H7 (cell line): ENCODE measurements around the gene MBNL2. TPM values are rescaled to one million over a fixed set of nuclear protein-coding genes. Genes with fewer than 3 reads are reported as not detected.

ENCODE experiments used
- DNase-seq: peaks from one replicate; pipeline ENCODE4 v3.0.0; 2012
- H3K27me3 ChIP-seq: 2 replicates; pipeline ENCODE4 v1.6.0; 2011; ENCODE audit warnings: mild to moderate bottlenecking, low read length; ENCODE audit not compliant: control insufficient read depth, insufficient read depth
- H3K36me3 ChIP-seq: replicated peaks from 2 replicates; pipeline ENCODE4 v1.5.1; 2011; ENCODE audit warnings: low read length; ENCODE audit not compliant: control insufficient read depth, insufficient read depth
- H3K4me3 ChIP-seq: 2 replicates; pipeline ENCODE4 v1.5.1; 2011; ENCODE audit warnings: low read depth, mild to moderate bottlenecking, control low read depth, low read length, moderate library complexity; ENCODE audit not compliant: insufficient read depth
- total RNA-seq: library from RNA; depleted of rRNA; stranded (reverse); fragments of >200 nt; shearing (Covaris generic); gene quantifications from 2 replicates; pipeline ENCODE4 v1.2.3, GENCODE V29; 2014

Gene MBNL2
- total RNA-seq, 1 experiment from 2014 or later = 1.0 TPM

DNA sequence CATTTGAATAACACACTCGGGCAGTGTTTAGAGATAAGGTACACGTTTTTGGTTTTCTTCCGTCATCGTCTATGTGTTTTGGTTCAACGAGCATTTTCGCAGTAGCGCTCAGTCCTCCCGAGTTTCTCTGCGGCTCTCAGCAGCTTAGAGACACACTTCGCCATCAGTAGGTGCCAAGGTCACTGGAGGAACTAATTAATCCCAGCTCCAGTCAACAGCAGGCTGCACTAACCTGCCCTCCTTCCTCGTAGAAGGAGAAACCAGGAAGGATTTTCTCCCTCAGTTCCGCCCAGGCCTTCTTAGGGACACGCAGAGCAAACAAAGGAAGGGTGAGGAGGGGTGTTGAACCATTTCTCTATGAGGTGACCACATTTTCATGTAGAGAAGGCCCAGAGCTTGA is 12.6 kb downstream of the MBNL2 start:
- DNase-seq = no peak
- Histone ChIP-seq H3K4me3 (no peak overlapping the region), H3K36me3 (no peaks in the 10 kb centered on the region), H3K27me3 (peaks cover 61% of the 10 kb centered on the region)

DNA sequence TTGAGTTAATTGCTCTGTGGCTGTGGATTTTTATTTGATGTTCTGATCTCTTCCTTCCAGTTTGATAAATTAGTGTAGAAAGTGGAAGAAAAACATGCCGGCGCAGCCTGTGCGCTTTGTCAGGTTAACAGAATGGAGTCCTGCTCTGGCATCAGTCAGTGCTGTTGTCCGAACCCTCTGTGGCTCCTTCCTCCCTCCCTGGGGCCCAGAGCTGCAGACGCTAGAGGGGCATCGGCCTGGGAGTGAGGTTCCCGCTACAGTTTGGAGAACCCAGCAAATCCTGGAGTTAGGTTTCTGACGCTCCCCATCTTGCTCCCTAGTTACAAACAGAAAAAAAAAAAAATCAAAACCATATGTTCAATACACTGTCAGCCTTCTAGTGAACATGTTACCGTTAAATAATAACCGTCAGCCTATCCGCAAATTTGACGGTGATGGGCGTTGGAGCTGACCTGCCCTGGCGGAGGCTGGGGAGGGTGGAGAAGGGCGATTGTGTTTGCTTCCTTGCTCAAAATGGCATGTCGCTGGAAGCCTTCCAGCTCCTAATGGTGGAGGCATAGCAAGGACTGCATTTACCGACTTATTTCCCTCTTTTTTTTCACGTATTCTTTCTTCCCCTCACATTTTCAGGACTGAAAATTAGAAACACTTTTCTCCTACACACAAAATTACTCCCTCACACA is 13.6 kb downstream of the MBNL2 start:
- peaks cover 51% of the 10 kb centered on the region for H3K27me3 ChIP-seq
- no peaks in the 10 kb centered on the region for H3K36me3 ChIP-seq
- no peak for DNase-seq
- no peak overlapping the region for H3K4me3 ChIP-seq

DNA sequence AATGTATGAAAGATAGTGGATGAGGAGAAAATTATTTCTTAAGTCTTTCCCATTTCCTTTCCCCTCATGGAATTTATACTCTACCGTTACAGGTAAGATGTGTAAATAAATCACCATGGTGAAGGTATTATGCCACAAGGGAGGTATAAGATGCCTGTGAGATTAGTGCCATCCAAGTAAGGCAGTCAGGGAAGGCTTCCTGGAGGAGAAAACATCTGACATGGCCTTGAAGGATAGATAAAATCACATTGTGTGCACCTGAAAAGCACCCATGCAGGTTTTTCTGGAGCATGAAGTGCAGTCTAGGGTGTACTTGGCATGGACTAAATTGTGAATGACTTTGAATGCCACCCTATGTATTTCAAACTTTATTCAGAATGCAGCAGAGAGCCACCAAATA is 15.3 kb downstream of the MBNL2 start:
- H3K4me3 ChIP-seq = no peak overlapping the region
- H3K27me3 ChIP-seq = peaks cover 34% of the 10 kb centered on the region
- H3K36me3 ChIP-seq = no peaks in the 10 kb centered on the region
- no peak for DNase-seq

DNA sequence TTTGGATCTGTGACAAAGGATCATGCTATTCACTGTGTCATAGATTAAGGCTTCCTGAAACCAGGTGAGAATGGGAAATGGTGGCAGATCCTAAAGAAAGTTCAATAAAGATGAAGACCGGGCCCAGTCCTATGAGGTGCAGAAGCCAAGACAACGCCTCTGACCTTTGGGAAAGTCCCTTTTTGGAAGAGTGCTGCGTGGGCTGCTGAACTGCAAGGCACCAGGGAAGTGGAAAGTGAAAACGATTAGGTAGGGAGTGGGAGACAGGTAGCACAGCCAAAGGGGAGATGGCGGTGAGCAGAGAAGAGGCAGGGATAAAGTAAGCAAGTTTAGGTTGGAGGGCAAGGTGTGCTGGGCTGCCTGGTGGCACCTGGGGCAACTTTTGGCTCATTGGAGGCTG is 16.3 kb downstream of the MBNL2 start:
- peaks cover 27% of the 10 kb centered on the region for H3K27me3 ChIP-seq
- no peak overlapping the region for H3K4me3 ChIP-seq
- DNase-seq = no peak
- no peaks in the 10 kb centered on the region for H3K36me3 ChIP-seq

DNA sequence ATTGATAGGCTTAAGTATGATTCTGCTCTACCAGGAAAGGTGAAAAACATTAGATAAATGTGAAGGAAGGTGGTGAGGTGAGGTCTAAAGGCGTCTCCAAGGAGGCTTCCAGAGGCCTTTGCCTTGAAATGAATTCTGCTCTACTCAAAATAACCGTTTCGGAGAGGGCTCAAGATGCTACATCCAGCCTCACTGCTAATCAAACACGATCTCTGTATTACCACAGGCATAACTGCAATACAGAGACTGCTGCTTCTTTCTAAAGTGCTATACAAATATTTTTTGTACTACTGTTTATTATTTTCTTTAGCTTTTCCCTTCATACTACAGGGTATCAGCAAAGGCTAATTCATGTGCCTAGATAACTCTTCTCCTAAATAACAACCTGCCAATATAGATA is 16.8 kb downstream of the MBNL2 start:
- H3K36me3 ChIP-seq = no peaks in the 10 kb centered on the region
- peaks cover 23% of the 10 kb centered on the region for H3K27me3 ChIP-seq
- H3K4me3 ChIP-seq = no peak overlapping the region
- DNase-seq = no peak

DNA sequence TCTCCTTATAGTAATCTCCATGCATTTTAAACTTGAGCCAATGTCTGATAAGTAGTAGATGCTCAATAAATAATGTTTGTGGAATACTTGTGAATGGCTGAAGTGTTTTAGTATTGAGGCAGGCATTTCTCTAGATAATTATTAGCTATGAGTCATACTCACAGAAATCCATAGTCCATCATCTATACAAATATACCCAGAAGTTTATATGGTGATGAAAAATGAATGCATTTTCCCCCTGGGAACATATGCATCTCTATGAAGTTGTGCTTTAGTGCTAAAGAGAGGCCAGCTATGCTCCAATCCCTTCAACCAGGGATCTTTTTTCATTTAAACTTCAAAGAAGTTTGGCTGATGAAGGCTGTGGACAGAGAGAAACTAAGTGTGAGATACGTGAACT is 17.2 kb downstream of the MBNL2 start:
- no peak overlapping the region for H3K4me3 ChIP-seq
- DNase-seq = no peak
- peaks cover 20% of the 10 kb centered on the region for H3K27me3 ChIP-seq
- H3K36me3 ChIP-seq = no peaks in the 10 kb centered on the region

DNA sequence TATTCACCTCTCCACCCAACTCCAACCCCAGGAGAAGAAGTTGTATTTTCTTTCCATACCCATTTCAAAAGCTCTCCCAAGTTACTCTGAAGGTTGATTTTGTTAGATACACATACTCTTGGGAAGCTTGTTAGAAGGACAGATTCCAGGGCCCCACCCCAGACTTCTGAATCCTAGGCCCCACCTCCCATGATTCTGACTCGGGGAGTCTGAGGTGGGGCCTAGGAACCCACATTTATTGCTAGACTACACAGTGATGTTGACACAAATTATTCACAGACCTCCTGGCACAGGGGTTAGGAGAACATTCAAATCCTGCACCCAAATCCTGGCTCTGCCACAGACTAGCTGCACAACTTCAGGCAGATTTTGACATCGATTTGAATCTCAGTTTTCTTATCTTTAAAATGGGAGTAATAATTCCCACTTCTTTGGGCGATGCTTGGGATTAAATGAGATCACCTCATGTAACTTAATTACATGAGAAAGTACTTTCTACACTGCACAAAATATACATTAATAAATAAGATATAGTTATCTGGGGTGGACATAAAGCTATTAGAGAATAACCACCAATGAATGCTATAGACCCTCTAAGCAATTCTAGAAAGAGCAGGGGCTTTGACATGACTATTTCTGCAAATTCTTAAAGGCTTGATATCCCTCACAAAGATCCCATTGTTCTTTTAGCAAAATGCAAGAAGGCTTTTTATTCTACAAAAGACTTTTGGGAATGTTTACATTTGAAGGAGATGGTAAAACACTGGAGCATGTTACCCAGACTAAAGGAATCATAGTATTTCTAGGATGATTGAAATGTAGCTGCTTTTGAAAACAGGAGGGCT is 18.0 kb downstream of the MBNL2 start:
- H3K27me3 ChIP-seq = peaks cover 12% of the 10 kb centered on the region
- no peak for DNase-seq
- H3K36me3 ChIP-seq = no peaks in the 10 kb centered on the region
- H3K4me3 ChIP-seq = no peak overlapping the region

DNA sequence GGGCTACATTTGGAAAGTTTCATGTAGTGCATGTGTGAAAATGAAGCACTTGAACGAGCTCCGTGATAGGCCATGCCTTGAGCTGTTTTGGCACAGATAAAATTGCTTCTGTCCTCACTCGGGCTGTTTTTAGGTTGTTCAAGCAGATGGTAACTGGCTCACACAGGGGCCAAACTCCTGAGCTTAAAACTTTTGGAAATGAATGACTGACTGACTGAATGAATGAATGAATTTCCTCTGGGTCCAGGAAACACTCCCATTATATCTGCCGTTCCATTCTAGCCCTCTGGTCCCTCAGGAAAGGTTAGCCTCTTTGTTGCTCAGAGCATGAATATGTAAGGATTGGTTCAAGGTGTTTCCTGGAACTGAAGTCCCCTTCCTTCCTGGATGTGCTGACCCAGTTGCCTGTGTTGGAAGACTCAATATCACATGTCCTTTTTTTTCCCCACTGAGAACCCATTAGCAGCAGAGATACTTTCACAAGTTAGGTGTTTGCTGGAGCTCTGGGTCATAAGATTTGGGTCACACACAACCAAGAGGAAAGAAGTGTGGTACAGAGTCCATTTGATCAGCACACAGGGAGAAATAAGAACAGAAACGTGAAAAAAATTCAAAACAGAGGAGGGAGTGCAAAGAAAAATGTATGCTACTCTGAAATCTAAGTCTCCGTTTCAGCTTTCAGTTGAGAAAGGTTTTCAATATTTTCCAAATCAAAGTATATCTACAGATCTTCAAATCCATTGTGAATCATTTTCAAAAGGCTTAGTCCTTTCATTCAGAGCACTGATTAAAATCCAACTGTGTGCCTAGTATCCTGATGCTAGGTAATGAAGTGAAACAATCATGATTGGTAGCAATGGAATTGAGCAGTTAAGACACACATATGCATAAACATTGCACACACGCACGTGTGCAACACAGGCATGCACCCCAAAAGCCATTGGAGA is 18.9 kb downstream of the MBNL2 start:
- no peak for DNase-seq
- Histone ChIP-seq H3K4me3 (no peak overlapping the region), H3K36me3 (no peaks in the 10 kb centered on the region), H3K27me3 (peaks cover 11% of the 10 kb centered on the region)

DNA sequence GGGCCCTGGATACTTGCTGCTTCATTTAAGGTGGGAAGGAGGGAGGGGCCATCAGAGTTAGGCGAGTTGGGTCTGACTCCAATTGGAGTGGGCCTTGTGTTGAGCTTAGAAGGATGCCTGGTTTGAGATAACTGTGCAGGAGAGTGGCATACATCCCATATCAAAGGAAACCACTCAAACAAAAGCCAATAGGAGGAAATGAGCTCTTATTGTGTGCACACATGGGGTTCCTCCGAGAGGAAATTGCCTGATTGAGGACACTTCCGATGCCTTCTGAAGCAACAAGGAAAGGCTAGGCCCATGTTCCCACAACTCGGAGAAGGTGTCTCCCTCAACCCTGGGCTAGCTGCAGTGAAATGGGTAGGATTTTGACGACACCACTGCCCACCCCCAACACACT is 19.6 kb downstream of the MBNL2 start:
- Histone ChIP-seq H3K27me3 (peaks cover 10% of the 10 kb centered on the region), H3K36me3 (no peaks in the 10 kb centered on the region), H3K4me3 (no peak overlapping the region)
- no peak for DNase-seq

DNA sequence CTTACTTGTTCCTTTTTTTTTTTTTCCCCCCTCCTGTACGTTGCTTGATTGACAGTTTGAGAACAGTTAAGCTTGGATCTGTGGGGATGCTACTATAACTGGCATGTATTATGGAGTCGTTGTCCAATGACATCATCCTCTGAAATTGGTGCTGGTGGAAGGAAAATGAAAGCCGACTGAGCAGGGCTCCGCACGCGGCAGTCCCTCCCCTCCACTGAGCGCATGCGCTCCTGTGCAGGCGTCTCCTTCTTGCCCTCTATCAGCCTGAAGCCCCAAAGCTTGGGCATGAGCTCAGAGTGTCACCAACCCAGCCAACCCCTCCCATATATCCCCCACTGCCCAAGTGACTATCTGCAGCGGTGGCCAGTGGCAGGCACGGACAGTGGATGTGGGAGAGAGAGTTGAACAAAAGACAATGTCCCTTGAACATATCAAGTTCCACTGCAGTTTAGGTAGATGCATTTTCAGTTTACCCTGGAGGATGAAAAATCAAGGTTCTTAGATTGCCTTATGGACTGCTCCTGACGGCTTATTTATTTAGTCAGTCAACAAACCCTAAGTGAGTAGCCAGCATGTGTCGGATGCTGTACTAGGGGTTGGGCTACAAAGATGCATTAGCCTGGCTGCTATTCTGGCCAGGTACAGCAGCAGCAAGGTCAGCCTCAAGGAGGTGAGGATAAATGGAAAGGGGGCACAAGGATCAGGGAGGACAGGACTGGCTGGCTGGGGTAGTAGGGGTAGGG is 20.8 kb downstream of the MBNL2 start:
- H3K36me3 ChIP-seq = no peaks in the 10 kb centered on the region
- H3K27me3 ChIP-seq = peaks cover 5% of the 10 kb centered on the region; the same call in 1 of the 2 replicates
- no peak overlapping the region for H3K4me3 ChIP-seq
- DNase-seq = no peak

DNA sequence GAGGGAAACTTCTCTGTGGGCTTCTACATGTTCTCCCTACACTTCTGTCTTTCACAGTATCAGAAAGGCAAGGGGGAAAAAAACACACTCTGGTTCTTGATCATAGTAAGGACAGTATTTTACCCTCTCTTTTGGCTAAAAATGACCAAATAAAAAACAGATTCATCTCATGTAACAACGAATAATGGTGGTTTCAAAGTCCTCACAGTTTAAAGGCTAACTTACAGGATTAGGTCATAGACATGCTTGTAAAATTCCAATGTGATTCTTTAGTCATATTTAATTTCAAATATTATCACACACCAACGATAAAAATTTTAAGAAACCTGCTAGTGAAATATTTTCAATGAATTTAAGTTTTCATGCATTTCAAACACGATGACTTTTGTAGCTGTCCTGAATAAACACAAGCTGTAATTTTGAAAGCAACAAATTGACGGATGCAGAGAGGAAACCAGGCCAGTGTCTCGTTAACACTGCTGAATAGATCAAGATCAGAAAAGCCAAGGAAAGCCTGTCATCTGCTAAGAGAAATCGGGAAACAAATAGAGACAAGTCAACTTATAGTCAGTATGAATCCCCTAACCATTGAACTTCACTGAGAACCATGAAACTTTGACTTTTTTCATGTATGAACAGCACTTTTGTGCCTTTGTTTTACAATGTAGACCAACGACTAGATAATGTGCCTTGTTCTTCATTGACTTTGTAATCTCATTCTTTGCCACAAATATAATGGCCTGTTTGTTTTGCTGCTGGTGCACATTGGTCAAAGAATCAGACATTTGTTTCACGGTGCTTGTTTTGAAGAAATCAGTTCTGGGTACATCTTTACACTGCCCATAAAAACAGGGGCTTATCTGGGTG is 22.0 kb downstream of the MBNL2 start:
- H3K36me3 ChIP-seq = no peaks in the 10 kb centered on the region
- no peak overlapping the region for H3K4me3 ChIP-seq
- no peaks in the 10 kb centered on the region for H3K27me3 ChIP-seq
- DNase-seq = no peak

DNA sequence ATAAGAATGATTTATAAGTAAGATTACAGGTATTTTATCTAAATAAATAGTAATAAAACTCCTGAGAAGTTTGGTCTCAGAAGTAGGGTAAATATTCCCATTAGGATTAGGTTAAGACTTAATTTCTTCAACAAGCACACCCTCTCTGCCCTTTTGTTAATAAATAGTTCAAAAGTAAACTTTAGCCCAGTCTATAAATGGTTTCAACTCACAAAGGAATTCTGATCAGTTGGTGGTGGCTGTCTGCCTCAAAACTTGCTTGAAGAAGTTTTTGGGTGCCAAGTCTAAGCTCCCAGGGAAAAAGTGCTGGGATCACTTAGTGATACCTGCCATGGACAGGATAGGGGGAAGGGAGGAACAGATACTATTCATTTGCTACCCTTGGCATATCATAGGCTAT is 22.9 kb downstream of the MBNL2 start:
- Histone ChIP-seq H3K36me3 (no peaks in the 10 kb centered on the region), H3K4me3 (no peak overlapping the region), H3K27me3 (no peaks in the 10 kb centered on the region)
- no peak for DNase-seq

DNA sequence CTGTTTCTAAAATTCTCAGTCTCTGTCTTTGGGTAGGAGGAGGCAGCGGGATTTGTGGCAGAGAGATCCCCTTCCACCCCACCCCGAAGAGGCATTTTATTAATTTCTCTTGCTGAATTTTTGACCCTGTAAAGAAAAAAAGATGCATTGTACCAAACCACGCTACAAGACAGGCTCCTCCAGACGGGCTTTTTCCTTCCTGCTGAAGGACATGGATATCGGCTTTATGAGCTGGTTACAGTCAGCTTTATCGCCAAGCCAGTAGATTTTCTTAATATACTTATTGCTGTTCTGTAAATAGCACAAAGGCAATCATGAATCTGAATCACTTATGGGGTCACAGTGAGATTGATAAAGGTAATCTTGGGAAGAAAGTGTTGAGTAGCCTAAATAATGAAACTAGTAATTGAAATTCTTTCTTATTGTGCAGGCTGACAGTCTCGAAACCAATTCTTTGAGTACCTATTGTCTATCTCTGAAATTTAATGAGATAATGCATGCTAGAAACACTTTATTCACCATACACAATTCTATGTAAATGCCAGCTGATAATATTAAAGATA is 24.5 kb downstream of the MBNL2 start:
- H3K4me3 ChIP-seq = no peak overlapping the region
- no peaks in the 10 kb centered on the region for H3K27me3 ChIP-seq
- no peak for DNase-seq
- no peaks in the 10 kb centered on the region for H3K36me3 ChIP-seq
